ENCODE measurements around the gene UBE2R2.
"Not testable (repeated sequence)": the region's sequence is repeated elsewhere in the genome, so short reads cannot be mapped to it uniquely, and the experiment has no call there.

The UBE2R2 gene

GRCh38 chr9:33924978-33925797 lies 108.2 kb downstream of the UBE2R2 start:
- in situ Hi-C loops (cut with MboI; ENCODE audit: low sequenced_read_pairs): no loop called here

- in situ Hi-C loops (cut with MboI; ENCODE audit: low sequenced_read_pairs): no loop called here
Observed at GRCh38 chr9:33926746-33927485, 110.0 kb downstream of the UBE2R2 start.

GRCh38 chr9:33927694-33928093 lies 110.7 kb downstream of the UBE2R2 start:
- in situ Hi-C loops (cut with MboI; ENCODE audit: low sequenced_read_pairs): no loop called here

- in situ Hi-C loops (cut with MboI; ENCODE audit: low sequenced_read_pairs): no loop called here
Observed at GRCh38 chr9:33931326-33931725, 114.4 kb downstream of the UBE2R2 start.

GRCh38 chr9:33932078-33932807 lies 115.3 kb downstream of the UBE2R2 start:
- in situ Hi-C loops (cut with MboI; ENCODE audit: low sequenced_read_pairs): no loop called here

GRCh38 chr9:33934188-33934878 lies 117.4 kb downstream of the UBE2R2 start:
- in situ Hi-C loops (cut with MboI; ENCODE audit: low sequenced_read_pairs): no loop called here

- in situ Hi-C loops (cut with MboI; ENCODE audit: low sequenced_read_pairs): no loop called here
Observed at GRCh38 chr9:33939924-33940874, 123.2 kb downstream of the UBE2R2 start.

GRCh38 chr9:33942471-33943083 lies 125.6 kb downstream of the UBE2R2 start:
- in situ Hi-C loops (cut with MboI; ENCODE audit: low sequenced_read_pairs): no loop called here

- in situ Hi-C loops (cut with MboI; ENCODE audit: low sequenced_read_pairs): no loop called here
Observed at GRCh38 chr9:33943389-33943788, 126.4 kb downstream of the UBE2R2 start.

- in situ Hi-C loops (cut with MboI; ENCODE audit: low sequenced_read_pairs): no loop called here
Observed at GRCh38 chr9:33946779-33947535, 130.0 kb downstream of the UBE2R2 start.

GRCh38 chr9:33950371-33950770 lies 133.4 kb downstream of the UBE2R2 start:
- in situ Hi-C loops (cut with MboI; ENCODE audit: low sequenced_read_pairs): no loop called here

GRCh38 chr9:33952066-33952465 lies 135.1 kb downstream of the UBE2R2 start:
- in situ Hi-C loops (cut with MboI; ENCODE audit: low sequenced_read_pairs): no loop called here

- in situ Hi-C loops (cut with MboI; ENCODE audit: low sequenced_read_pairs): no loop called here
Observed at GRCh38 chr9:33956544-33956943, 139.6 kb downstream of the UBE2R2 start.

GRCh38 chr9:33959725-33960124 lies 142.8 kb downstream of the UBE2R2 start:
- in situ Hi-C loops (cut with MboI; ENCODE audit: low sequenced_read_pairs): no loop called here

- in situ Hi-C loops (cut with MboI; ENCODE audit: low sequenced_read_pairs): not testable (repeated sequence)
Observed at GRCh38 chr9:33962468-33962867, 145.5 kb downstream of the UBE2R2 start.

GRCh38 chr9:33964086-33964768 lies 147.3 kb downstream of the UBE2R2 start:
- in situ Hi-C loops (cut with MboI; ENCODE audit: low sequenced_read_pairs): no loop called here
